ENCODE data around the gene ETV2.

ETV2 gene

DNA sequence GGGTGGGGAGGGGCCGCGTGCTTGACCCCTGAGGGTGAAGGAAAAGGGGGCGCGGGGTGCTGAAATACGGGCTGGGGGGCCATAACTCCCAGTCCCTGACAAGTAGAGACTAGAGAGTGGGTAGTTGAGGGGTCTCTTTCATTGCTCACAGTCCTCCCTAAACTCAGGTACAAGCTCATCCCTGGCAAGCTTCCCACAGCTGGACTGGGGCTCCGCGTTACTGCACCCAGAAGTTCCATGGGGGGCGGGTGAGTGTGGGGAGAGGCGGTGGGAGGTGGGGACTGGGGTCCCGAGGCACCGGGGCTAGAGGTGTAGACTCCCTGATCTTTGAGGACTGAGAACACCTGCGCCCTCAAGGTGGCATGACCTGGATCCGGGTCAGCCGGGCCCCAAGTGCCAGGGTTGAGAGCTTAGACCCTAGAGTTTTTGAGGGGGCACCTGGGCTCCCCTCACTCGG lies 1.3 kb downstream of the ETV2 start:
- no peak for ATAC-seq
- no peak for TF ChIP-seq GLIS3 (CRISPR knock-in tag; IDR thresholded peaks at IDR 0.05)
- TF ChIP-seq ISL1 (CRISPR knock-in tag; IDR thresholded peaks at IDR 0.05), result no peak
- no peak for TF ChIP-seq ZNF70 (CRISPR knock-in tag; IDR thresholded peaks at IDR 0.05)

DNA sequence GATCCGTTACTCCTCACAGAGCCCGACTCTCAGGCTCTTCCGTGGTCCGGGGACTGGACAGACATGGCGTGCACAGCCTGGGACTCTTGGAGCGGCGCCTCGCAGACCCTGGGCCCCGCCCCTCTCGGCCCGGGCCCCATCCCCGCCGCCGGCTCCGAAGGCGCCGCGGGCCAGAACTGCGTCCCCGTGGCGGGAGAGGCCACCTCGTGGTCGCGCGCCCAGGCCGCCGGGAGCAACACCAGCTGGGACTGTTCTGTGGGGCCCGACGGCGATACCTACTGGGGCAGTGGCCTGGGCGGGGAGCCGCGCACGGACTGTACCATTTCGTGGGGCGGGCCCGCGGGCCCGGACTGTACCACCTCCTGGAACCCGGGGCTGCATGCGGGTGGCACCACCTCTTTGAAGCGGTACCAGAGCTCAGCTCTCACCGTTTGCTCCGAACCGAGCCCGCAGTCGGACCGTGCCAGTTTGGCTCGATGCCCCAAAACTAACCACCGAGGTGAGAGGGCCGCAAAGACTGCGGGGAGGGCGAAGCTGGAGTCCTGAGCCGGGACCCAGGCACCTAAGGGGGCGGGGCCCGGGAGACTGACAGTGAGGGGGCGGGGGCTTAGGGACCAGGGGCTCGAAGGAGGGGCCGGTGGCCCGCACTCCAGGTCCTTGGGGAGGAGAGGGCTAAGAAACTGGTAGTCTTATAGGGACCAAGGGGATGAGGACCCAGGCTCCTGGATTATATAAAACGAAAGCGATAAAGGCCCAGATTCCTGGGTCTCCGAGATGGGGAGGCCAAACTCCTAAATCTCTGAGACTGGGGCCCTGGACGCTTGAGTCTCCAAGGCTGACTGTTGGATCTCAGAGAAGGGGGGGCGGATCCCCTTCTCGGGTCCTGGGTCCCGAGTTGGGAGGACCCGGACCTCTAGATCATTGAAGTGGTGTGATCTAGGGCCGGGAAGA lies 2.0 kb downstream of the ETV2 start:
- peak; percentile 67 for ATAC-seq
- TF ChIP-seq POU6F1 (CRISPR knock-in tag; IDR thresholded peaks at IDR 0.05; ENCODE audit: borderline replicate concordance, low read depth) (0 out of 2 replicates have a peak, but pooled peaks have one; percentile 23), ZC3H10 (CRISPR knock-in tag; IDR thresholded peaks at IDR 0.05) (no peak), PATZ1 (CRISPR knock-in tag; IDR thresholded peaks at IDR 0.05; ENCODE audit: borderline replicate concordance) (peak; percentile 59; the same call in 1 of the 2 replicates)

GRCh38 chr19:35644206-35644986 lies 2.9 kb downstream of the ETV2 start:
- TF ChIP-seq ESRRG (CRISPR knock-in tag; IDR thresholded peaks at IDR 0.05) (no peak), PATZ1 (CRISPR knock-in tag; IDR thresholded peaks at IDR 0.05; ENCODE audit: borderline replicate concordance) (0 out of 2 replicates have a peak, but pooled peaks have one; percentile 22)
- peak; percentile 87 for ATAC-seq

- ATAC-seq, result peak; percentile 14
- TF ChIP-seq BACH2 (CRISPR knock-in tag; IDR thresholded peaks at IDR 0.05; ENCODE audit: borderline replicate concordance), result no peak
- no peak for TF ChIP-seq ZNF70 (CRISPR knock-in tag; IDR thresholded peaks at IDR 0.05)
- no peak for TF ChIP-seq ESRRG (CRISPR knock-in tag; IDR thresholded peaks at IDR 0.05)
- no peak for TF ChIP-seq ISL1 (CRISPR knock-in tag; IDR thresholded peaks at IDR 0.05)
These were observed 3.6 kb downstream of the ETV2 start for GRCh38 chr19:35644987-35645679.

- TF ChIP-seq RARB (CRISPR knock-in tag; IDR thresholded peaks at IDR 0.05) (no peak), POU6F1 (CRISPR knock-in tag; IDR thresholded peaks at IDR 0.05; ENCODE audit: borderline replicate concordance, low read depth) (no peak)
- ATAC-seq, result no peak
These were observed 4.4 kb downstream of the ETV2 start for GRCh38 chr19:35645680-35646511.
